ENCODE results near the gene EID1. TPM values are rescaled to one million over a fixed set of nuclear protein-coding genes. Genes with fewer than 3 reads are reported as not detected.
A peak's percentile ranks its signal among the peaks of the same experiment; 100 is the strongest.

The EID1 gene
- total RNA-seq, 2 donors from 2014 or later: 108 to 119 TPM

DNA sequence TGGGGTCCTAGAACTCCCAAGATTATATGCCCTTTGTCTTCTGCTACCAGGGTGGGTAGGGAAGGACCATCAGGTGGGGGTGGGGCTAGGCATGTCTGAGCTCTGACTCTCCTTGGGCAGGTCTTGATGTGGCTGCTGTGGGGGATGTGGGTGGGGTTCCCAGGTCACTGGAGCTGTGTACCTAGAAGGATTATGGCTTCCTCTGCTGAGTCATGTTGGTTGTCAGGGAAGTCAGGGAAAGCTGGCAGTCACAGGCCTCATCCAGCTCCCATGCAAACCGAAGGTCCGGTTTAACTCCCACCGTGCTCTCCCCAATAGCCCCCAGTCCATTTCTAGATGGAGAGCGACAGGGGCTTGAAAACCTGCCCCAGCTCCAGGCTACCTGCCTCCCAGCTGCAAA, 35.2 kb downstream of the EID1 start:
- Histone ChIP-seq H3K36me3 (ENCODE audit: control insufficient read depth, insufficient read depth, low read length) (no peaks in the 10 kb centered on the region), H3K4me1 (ENCODE audit: control insufficient read depth, insufficient read depth, low read length) (no peaks in the 10 kb centered on the region), H3K4me3 (ENCODE audit: low read length) (no peak overlapping the region), H3K9ac (ENCODE audit: extremely low read depth, low read length, poor library complexity, severe bottlenecking) (no peak overlapping the region), H3K9me3 (ENCODE audit: control insufficient read depth, low read length) (no peaks in the 10 kb centered on the region), H3K27me3 (ENCODE audit: control insufficient read depth, insufficient read depth, low read length, poor library complexity, severe bottlenecking) (no peaks in the 10 kb centered on the region), H3K27ac (ENCODE audit: low read depth, low read length) (no peak overlapping the region)
- no peak for DNase-seq
- H3K27me3 Mint-ChIP-seq (ENCODE audit: insufficient read depth): peaks cover 6% of the 10 kb centered on the region
- H3K27ac Mint-ChIP-seq: no peak overlapping the region
- no peaks in the 10 kb centered on the region for H3K36me3 Mint-ChIP-seq (ENCODE audit: low read depth)
- WGBS, 2 experiments (ENCODE audit: insufficient coverage in 1 of 2, insufficient read length in 1 of 2): 96 to 98% methylated on average over 4 of the region's 4 CpGs
- no peak overlapping the region for H3K4me3 Mint-ChIP-seq
- H3K4me1 Mint-ChIP-seq: peaks cover 15% of the 10 kb centered on the region
- no peaks in the 10 kb centered on the region for H3K9me3 Mint-ChIP-seq
- TF ChIP-seq, protein P1, sequence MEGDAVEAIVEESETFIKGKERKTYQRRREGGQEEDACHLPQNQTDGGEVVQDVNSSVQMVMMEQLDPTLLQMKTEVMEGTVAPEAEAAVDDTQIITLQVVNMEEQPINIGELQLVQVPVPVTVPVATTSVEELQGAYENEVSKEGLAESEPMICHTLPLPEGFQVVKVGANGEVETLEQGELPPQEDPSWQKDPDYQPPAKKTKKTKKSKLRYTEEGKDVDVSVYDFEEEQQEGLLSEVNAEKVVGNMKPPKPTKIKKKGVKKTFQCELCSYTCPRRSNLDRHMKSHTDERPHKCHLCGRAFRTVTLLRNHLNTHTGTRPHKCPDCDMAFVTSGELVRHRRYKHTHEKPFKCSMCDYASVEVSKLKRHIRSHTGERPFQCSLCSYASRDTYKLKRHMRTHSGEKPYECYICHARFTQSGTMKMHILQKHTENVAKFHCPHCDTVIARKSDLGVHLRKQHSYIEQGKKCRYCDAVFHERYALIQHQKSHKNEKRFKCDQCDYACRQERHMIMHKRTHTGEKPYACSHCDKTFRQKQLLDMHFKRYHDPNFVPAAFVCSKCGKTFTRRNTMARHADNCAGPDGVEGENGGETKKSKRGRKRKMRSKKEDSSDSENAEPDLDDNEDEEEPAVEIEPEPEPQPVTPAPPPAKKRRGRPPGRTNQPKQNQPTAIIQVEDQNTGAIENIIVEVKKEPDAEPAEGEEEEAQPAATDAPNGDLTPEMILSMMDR (conservative IDR thresholded peaks at IDR 0.05): no peak

DNA sequence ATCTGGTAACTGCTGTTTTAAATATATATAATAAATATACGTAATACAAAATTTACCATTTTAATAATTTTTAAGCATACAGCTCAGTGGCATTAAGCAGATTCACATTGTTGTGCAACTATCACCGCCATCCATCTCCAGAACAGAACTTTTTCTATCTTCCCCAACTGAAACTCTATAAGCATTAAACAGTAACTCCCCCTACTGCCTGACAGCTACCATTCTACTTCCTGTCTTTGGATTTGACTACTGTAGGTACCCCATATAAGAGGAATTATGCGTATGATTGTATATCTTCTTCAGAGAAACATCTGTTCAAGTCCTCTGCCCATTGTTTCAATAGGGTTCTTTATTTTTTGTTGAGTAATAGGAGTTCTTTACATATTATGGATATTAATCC, 36.8 kb downstream of the EID1 start:
- no peaks in the 10 kb centered on the region for H3K36me3 ChIP-seq (ENCODE audit: control insufficient read depth, insufficient read depth, low read length)
- H3K4me3 Mint-ChIP-seq: no peak overlapping the region
- no peaks in the 10 kb centered on the region for H3K4me1 ChIP-seq (ENCODE audit: control insufficient read depth, insufficient read depth, low read length)
- TF ChIP-seq, protein P1 (conservative IDR thresholded peaks at IDR 0.05): peak; percentile 47
- H3K27me3 ChIP-seq (ENCODE audit: control insufficient read depth, insufficient read depth, low read length, poor library complexity, severe bottlenecking): no peaks in the 10 kb centered on the region
- no peak for DNase-seq
- H3K4me3 ChIP-seq (ENCODE audit: low read length): no peak overlapping the region
- peaks cover 4% of the 10 kb centered on the region for H3K27me3 Mint-ChIP-seq (ENCODE audit: insufficient read depth)
- peaks cover 7% of the 10 kb centered on the region for H3K4me1 Mint-ChIP-seq
- no peak overlapping the region for H3K27ac ChIP-seq (ENCODE audit: low read depth, low read length)
- H3K9me3 Mint-ChIP-seq: no peaks in the 10 kb centered on the region
- no peaks in the 10 kb centered on the region for H3K9me3 ChIP-seq (ENCODE audit: control insufficient read depth, low read length)
- WGBS, 2 experiments (ENCODE audit: insufficient coverage in 1 of 2, insufficient read length in 1 of 2): 98 to 100% methylated on average over 1 to 3 of the region's 3 CpGs
- no peak overlapping the region for H3K27ac Mint-ChIP-seq
- no peaks in the 10 kb centered on the region for H3K36me3 Mint-ChIP-seq (ENCODE audit: low read depth)
- no peak overlapping the region for H3K9ac ChIP-seq (ENCODE audit: extremely low read depth, low read length, poor library complexity, severe bottlenecking)

DNA sequence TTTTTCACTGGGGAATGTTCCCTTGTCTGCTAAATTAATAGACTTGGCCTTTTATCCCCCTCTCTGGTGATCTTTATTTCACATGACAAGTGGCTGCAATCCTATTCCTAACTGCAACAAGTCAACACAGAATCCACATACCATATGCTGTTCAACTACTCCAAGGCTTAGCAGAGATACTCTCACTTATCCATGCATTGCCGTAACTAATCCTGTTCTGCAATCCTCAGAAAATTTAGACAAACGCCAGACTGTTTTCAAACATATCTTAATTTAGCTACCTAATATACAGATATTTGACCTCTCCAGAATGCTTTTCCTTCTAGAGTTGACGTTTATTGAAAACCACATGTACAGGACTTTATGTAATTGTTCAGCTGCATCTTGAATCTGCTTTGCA, 37.9 kb downstream of the EID1 start:
- H3K27me3 Mint-ChIP-seq (ENCODE audit: insufficient read depth): no peaks in the 10 kb centered on the region
- H3K4me1 ChIP-seq (ENCODE audit: control insufficient read depth, insufficient read depth, low read length): no peaks in the 10 kb centered on the region

More for the DNA sequence above, 37.9 kb downstream of the EID1 start:
- 84 to 90% methylated on average over 3 of the region's 3 CpGs for WGBS, 2 experiments (ENCODE audit: insufficient coverage in 1 of 2, insufficient read length in 1 of 2)
- no peaks in the 10 kb centered on the region for H3K9me3 Mint-ChIP-seq
- no peak overlapping the region for H3K9ac ChIP-seq (ENCODE audit: extremely low read depth, low read length, poor library complexity, severe bottlenecking)
- no peaks in the 10 kb centered on the region for H3K9me3 ChIP-seq (ENCODE audit: control insufficient read depth, low read length)
- DNase-seq: no peak
- no peaks in the 10 kb centered on the region for H3K27me3 ChIP-seq (ENCODE audit: control insufficient read depth, insufficient read depth, low read length, poor library complexity, severe bottlenecking)
- no peak overlapping the region for H3K27ac ChIP-seq (ENCODE audit: low read depth, low read length)
- no peaks in the 10 kb centered on the region for H3K36me3 ChIP-seq (ENCODE audit: control insufficient read depth, insufficient read depth, low read length)
- H3K4me1 Mint-ChIP-seq: peaks cover 7% of the 10 kb centered on the region
- H3K27ac Mint-ChIP-seq: no peak overlapping the region
- TF ChIP-seq, protein P1 (conservative IDR thresholded peaks at IDR 0.05): no peak
- no peak overlapping the region for H3K4me3 Mint-ChIP-seq
- no peaks in the 10 kb centered on the region for H3K36me3 Mint-ChIP-seq (ENCODE audit: low read depth)
- H3K4me3 ChIP-seq (ENCODE audit: low read length): no peak overlapping the region
